ENCODE measurements around the gene RAB10. TPM values are rescaled to one million over a fixed set of nuclear protein-coding genes. Genes with fewer than 3 reads are reported as not detected.

The RAB10 gene
- total and polyA plus RNA-seq, 2 of the 13 experiments (the other 11 are each of a cell fraction or from before 2014, with no cell fraction given): 48.2 to 120 TPM

DNA sequence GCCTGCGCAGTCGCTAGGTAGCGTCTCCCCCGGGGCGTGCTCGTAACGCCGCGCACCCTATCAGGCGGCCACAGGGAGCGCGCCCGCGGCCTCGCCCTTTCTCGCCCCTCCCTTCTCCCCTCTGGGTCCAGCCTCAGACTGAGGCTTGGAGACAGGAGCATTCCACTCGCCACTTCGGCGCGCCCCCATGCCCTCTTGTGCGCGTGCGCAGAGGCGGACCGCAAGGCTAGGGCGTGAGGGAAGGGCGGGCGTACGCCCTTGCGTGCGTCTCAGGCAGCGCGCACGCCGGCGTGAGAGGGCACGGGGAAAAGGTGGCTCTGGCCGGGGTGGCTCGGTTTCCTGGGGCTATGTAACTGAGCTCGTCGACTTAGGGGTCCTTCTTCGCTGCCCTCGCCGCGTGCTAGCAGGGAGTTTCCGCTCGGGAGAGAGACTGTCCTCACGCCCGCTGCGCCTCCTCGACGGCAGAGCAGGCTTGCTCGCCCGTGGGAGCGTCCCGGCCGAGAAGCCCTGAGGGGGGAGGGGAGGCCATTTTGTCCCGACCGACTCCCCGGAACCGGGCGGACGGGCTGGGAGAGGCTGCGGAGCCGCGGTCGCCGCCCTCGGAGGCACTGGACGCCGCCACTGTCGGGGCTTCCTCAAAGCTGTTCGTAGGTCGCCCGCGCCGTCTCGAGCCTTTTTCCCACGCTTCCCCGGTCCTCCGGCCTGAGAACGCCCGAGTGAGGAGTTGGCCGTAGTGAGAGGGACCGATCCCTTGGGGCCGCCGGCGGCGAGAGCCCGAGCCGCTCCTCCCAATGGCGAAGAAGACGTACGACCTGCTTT is at the start of gene RAB10 (continued):
- TF ChIP-seq, protein P1, sequence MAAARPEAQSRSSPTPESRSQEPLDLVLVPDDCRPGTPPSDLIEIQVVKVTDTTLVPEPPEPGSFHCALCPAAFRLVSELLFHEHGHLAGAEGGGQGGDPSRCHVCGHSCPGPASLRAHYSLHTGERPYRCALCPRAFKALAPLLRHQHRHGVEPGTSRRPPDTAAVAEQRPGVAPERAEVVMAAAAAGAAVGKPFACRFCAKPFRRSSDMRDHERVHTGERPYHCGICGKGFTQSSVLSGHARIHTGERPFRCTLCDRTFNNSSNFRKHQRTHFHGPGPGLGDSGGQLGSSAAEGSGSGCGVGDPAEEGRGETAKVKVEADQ (CRISPR knock-in tag; IDR thresholded peaks at IDR 0.05; ENCODE audit: borderline replicate concordance): no peak
- 0 out of 2 replicates have a peak, but pooled peaks have one; percentile 35 for TF ChIP-seq ZNF296 (CRISPR knock-in tag; conservative IDR thresholded peaks at IDR 0.05)
- TF ChIP-seq ZKSCAN5 (CRISPR knock-in tag; IDR thresholded peaks at IDR 0.05): no peak
- no peak for TF ChIP-seq FLYWCH1 (CRISPR knock-in tag; IDR thresholded peaks at IDR 0.05)
- no peak for TF ChIP-seq AHDC1 (CRISPR knock-in tag; IDR thresholded peaks at IDR 0.05; ENCODE audit: borderline replicate concordance)
- no peak for TF ChIP-seq CREM (IDR thresholded peaks at IDR 0.05)
- no peak for TF ChIP-seq CREM (CRISPR knock-in tag; IDR thresholded peaks at IDR 0.05)
- TF ChIP-seq, protein P2, sequence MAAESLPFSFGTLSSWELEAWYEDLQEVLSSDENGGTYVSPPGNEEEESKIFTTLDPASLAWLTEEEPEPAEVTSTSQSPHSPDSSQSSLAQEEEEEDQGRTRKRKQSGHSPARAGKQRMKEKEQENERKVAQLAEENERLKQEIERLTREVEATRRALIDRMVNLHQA (CRISPR knock-in tag; IDR thresholded peaks at IDR 0.05): 0 out of 2 replicates have a peak, but pooled peaks have one; percentile 58
- TF ChIP-seq GABPB1 (CRISPR knock-in tag; IDR thresholded peaks at IDR 0.05): peak; percentile 86
- TF ChIP-seq ZNF354B (CRISPR knock-in tag; IDR thresholded peaks at IDR 0.05): no peak
- TF ChIP-seq MZF1 (CRISPR knock-in tag; IDR thresholded peaks at IDR 0.05; ENCODE audit: borderline replicate concordance): peak; percentile 64; the same call in 1 of the 2 replicates
- TF ChIP-seq KDM1A (CRISPR knock-in tag; IDR thresholded peaks at IDR 0.05): 0 out of 2 replicates have a peak, but pooled peaks have one; percentile 28
- peak; percentile 98 for TF ChIP-seq ASH2L (IDR thresholded peaks at IDR 0.05; ENCODE audit: insufficient read length, low read depth, low read length)
- TF ChIP-seq BRCA1 (CRISPR knock-in tag; IDR thresholded peaks at IDR 0.05): peak; percentile 98
- no peak; the same call in 1 of the 2 replicates for TF ChIP-seq ZNF598 (CRISPR knock-in tag; IDR thresholded peaks at IDR 0.05; ENCODE audit: borderline replicate concordance)
- no peak for TF ChIP-seq TBL1XR1 (IDR thresholded peaks at IDR 0.05; ENCODE audit: borderline replicate concordance, low read length, partially characterized antibody)
- TF ChIP-seq CCDC6 (CRISPR knock-in tag; IDR thresholded peaks at IDR 0.05): peak; percentile 68; the same call in 1 of the 2 replicates
- TF ChIP-seq, protein P3, sequence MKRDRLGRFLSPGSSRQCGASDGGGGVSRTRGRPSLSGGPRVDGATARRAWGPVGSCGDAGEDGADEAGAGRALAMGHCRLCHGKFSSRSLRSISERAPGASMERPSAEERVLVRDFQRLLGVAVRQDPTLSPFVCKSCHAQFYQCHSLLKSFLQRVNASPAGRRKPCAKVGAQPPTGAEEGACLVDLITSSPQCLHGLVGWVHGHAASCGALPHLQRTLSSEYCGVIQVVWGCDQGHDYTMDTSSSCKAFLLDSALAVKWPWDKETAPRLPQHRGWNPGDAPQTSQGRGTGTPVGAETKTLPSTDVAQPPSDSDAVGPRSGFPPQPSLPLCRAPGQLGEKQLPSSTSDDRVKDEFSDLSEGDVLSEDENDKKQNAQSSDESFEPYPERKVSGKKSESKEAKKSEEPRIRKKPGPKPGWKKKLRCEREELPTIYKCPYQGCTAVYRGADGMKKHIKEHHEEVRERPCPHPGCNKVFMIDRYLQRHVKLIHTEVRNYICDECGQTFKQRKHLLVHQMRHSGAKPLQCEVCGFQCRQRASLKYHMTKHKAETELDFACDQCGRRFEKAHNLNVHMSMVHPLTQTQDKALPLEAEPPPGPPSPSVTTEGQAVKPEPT (CRISPR knock-in tag; IDR thresholded peaks at IDR 0.05; ENCODE audit: low read depth): peak; percentile 99

All from HepG2 (cell line).